ENCODE measurements around the gene GPR50.

- TF ChIP-seq CTCF (IDR thresholded peaks at IDR 0.05; ENCODE audit: low read depth, low read length, poor library complexity, severe bottlenecking) (no peak), EZH2phosphoT487 (IDR thresholded peaks at IDR 0.05; ENCODE audit: borderline replicate concordance, low read length) (no peak)
Observed at GRCh38 chrX:151161690-151162089, 14.7 kb upstream of the GPR50 start.
